Dedifferentiated amniotic fluid mesenchymal stem cell (primary cell): ENCODE measurements around the gene SLC43A2.
"Not testable (repeated sequence)": the region's sequence is repeated elsewhere in the genome, so short reads cannot be mapped to it uniquely, and the experiment has no call there.

ENCODE experiments used
- DNase-seq: peaks from one replicate; pipeline ENCODE4 v3.0.0-alpha.2; 2016; ENCODE audit errors: extremely low spot score

SLC43A2 gene

GRCh38 chr17:1539811-1540210, 88.8 kb downstream of the SLC43A2 start:
- no peak for DNase-seq

DNA sequence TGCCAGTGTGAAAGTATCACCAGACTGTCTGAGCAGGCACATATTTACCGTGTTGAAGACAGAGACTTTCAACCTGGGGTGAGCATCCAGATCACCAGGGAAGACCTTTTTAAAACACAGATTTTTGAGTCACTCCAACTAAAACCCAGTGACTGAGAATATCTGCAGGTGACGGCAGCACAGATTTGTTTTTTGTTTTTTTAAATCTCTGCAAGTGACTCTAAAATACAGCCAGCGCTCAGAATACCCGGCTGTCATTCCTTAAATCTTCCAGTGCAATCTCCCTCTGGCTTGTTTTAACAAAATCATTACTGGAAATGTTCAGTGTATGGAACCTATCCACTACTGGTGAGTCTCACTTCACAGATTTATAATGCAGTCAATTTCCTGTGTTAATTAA, 92.9 kb downstream of the SLC43A2 start:
- DNase-seq: no peak

- DNase-seq: no peak
Observed at GRCh38 chr17:1533661-1534325, 94.8 kb downstream of the SLC43A2 start.

DNA sequence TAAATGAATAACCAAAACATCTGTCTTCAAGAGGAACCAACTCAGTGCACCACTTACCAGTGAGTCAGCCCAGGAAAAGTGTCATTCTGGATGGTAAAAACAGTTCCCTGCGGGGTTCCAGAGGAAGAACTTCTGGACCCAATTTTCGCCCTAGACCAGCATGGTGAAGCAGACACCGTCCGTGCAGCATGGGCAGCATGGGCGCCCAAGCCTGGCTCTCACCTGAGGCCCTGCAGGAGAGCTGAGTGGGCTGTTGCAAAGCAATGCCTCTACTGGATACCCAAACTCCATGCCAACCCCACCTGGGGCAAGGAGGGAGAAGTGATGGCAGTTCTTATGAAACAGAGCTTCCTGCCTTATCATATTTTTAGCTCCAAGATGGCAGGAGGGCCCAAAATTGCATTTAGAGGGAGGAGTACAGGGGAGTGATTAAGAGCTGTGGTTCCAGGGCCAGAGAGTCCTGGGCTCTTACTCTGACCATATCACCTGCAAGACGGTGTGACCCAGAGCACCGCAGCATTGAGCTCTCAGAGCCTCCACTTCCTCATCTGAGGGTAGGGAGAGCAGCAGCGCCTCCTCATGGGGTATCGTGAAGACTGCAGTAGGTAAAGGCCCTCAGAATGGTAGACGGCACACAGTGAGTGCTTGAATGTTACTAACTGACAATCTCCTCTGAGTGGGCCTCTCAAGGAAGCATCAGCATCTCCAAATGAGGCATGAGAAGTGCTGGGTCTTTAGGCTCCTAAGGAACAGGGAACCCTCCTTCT, 95.6 kb downstream of the SLC43A2 start:
- no peak for DNase-seq

DNA sequence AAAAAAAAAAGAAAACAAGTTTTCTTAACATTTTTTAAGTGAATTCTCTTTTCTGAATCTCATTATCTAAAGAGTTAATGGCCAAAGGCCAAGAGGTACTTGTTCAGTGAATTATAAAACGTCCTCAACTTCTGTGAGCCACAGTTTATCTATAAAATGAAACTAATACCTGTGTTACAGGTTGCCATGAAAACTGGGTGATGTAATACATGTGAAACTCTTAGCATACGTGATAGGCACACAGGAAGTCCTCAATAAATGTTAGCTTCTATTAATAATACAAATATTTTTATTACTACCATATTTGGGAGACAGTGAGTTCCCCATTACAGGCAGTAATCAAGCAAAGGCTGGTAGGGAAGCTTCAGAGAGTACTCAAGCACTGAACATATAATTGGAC, 98.8 kb downstream of the SLC43A2 start:
- DNase-seq: no peak

GRCh38 chr17:1526876-1527275, 101.8 kb downstream of the SLC43A2 start:
- not testable (repeated sequence) for DNase-seq

DNA sequence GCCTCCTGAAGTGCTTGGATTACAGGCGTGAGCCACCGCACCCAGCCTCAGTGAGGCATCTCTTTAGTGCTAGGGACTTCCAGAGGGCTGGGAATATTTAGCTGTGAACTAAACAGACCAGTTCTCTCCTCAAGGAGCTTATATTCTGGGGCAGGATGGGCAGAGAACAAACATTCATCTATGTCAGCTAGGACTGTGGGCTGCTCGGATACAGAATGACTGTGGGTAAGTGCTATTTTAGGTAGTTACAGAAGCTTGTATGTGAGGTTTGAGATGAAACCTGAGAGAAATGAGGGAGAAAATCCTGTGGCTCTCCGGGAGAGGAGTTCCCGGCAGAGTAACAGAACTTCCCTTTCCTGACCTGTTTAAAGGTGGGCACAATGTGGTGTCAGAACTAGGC, 106.0 kb downstream of the SLC43A2 start:
- no peak for DNase-seq

- DNase-seq: no peak
Observed at GRCh38 chr17:1521086-1521640, 107.5 kb downstream of the SLC43A2 start.

DNA sequence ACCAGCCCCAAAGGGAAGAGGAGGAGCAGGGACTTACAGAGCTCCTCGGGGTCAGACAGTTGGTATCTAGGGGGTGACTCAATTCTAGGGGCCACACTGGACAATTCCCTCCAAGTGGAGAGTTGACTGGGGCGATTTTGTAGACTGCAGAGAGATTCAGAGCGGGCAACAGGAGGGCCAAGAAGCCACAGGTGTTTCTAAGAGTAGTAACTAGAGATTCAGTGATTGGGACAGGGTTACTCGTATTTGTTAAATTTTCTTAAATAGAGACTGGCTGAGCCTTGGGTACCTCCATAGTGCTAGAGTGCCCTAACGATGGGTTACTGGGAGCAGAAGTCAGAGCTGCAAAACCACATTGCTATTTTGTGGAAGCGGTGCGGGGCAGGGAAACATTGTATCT, 109.0 kb downstream of the SLC43A2 start:
- DNase-seq: no peak
